Loucy (cell line): ENCODE measurements around the gene SLC19A3.
"Not testable (repeated sequence)": the region's sequence is repeated elsewhere in the genome, so short reads cannot be mapped to it uniquely, and the experiment has no call there.

Source experiments
- CTCF ChIP-seq: fragments of 200-600 bp; sonication (generic); conservative IDR thresholded peaks from 2 replicates; pipeline ENCODE4 v1.5.1; 2014; ENCODE audit warnings: mild to moderate bottlenecking, antibody characterized with exemption, low read length
- EZH2phosphoT487 ChIP-seq: fragments of 200-600 bp; IDR thresholded peaks from 2 replicates; pipeline ENCODE4 v1.6.1; 2018; ENCODE audit warnings: antibody characterized with exemption, mild to moderate bottlenecking, moderate library complexity, borderline replicate concordance

GRCh38 chr2:227666631-227667170 is 51.1 kb downstream of the SLC19A3 start, which contains the start of gene SCYGR5:
- not testable (repeated sequence) for TF ChIP-seq CTCF, EZH2phosphoT487
